IMR-90 (cell line): ENCODE measurements around the gene DHRS13. TPM values are rescaled to one million over a fixed set of nuclear protein-coding genes. Genes with fewer than 3 reads are reported as not detected.
A peak's percentile ranks its signal among the peaks of the same experiment; 100 is the strongest.

Experiments used
- ATAC-seq: fragments of 200-7000 bp; cut with Tn5 transposase; 2 replicates; pipeline ENCODE4 v1.9.1; 2020; ENCODE audit warnings: low read depth, mild to moderate bottlenecking, moderate library complexity
- BruUV-seq: library from RNA; stranded (reverse); fragments of 400-500 nt; replicated peaks from 2 replicates; lab custom pipeline; 2021; lab: Mats Ljungman, UMichigan
- CTCF ChIA-PET: fragments of 300-600 bp; formaldehyde crosslinking; extraction: SDS; loops from one replicate; lab custom pipeline; 2021; ENCODE audit warnings: antibody characterized with exemption; lab: Yijun Ruan, JAX
- POLR2A ChIA-PET: fragments of 300-600 bp; sonication (Branson Sonifier 250); formaldehyde crosslinking; loops from one replicate; lab custom pipeline; 2022; ENCODE audit warnings: antibody characterized with exemption; ENCODE audit not compliant: unreplicated experiment; lab: Charles Lee
- DNase-seq: peaks from one replicate; pipeline ENCODE4 v3.0.0; 2013
- H2AFZ ChIP-seq: replicated peaks from 2 replicates; pipeline ENCODE3; 2013; ENCODE audit warnings: low read length, mild to moderate bottlenecking; ENCODE audit not compliant: poor library complexity
- H2AK5ac ChIP-seq: 2 replicates; pipeline ENCODE4 v1.6.1; 2013; ENCODE audit warnings: low read depth, low read length, inconsistent platforms
- H2AK9ac ChIP-seq: replicated peaks from 2 replicates; pipeline ENCODE3; 2013; ENCODE audit warnings: mild to moderate bottlenecking, low read depth, low read length, moderate library complexity; ENCODE audit not compliant: poor library complexity
- H2BK120ac ChIP-seq: 2 replicates; pipeline ENCODE4 v1.6.1; 2013; ENCODE audit warnings: low read depth, low read length, inconsistent platforms
- H2BK15ac ChIP-seq: 3 replicates; pipeline ENCODE4 v1.6.1; 2013; ENCODE audit warnings: low read depth, low read length, inconsistent platforms
- H2BK20ac ChIP-seq: 2 replicates; pipeline ENCODE4 v1.6.1; 2013; ENCODE audit warnings: low read depth, mild to moderate bottlenecking, inconsistent platforms, low read length, moderate library complexity
- H2BK5ac ChIP-seq: 2 replicates; pipeline ENCODE4 v1.6.1; 2013; ENCODE audit warnings: mild to moderate bottlenecking, low read depth, low read length, inconsistent platforms; ENCODE audit not compliant: poor library complexity, severe bottlenecking
- H3K14ac ChIP-seq: replicated peaks from 2 replicates; pipeline ENCODE4 v1.6.1; 2013; ENCODE audit warnings: low read depth, low read length, inconsistent platforms
- H3K18ac ChIP-seq: 2 replicates; pipeline ENCODE4 v1.6.1; 2013; ENCODE audit warnings: low read depth, low read length, control low read depth
- H3K23ac ChIP-seq: 2 replicates; pipeline ENCODE4 v1.6.1; 2013; ENCODE audit warnings: low read depth, low read length, inconsistent platforms
- H3K27ac ChIP-seq: 2 replicates; pipeline ENCODE4 v1.5.1; 2013; ENCODE audit warnings: mild to moderate bottlenecking, control low read depth, low read length; ENCODE audit not compliant: insufficient read depth
- H3K27me3 ChIP-seq: 2 replicates; pipeline ENCODE4 v1.6.1; 2013; ENCODE audit warnings: low read length; ENCODE audit not compliant: control insufficient read depth, insufficient read depth
- H3K36me3 ChIP-seq: 2 replicates; pipeline ENCODE4 v1.6.1; 2013; ENCODE audit warnings: low read length, mixed read lengths; ENCODE audit not compliant: control insufficient read depth, insufficient read depth
- H3K4ac ChIP-seq: 2 replicates; pipeline ENCODE4 v1.6.1; 2013; ENCODE audit warnings: low read depth, low read length, inconsistent platforms
- H3K4me1 ChIP-seq: 2 replicates; pipeline ENCODE4 v1.6.1; 2013; ENCODE audit warnings: low read length, mixed read lengths; ENCODE audit not compliant: control insufficient read depth, insufficient read depth
- H3K4me2 ChIP-seq: 2 replicates; pipeline ENCODE4 v1.6.1; 2013; ENCODE audit warnings: low read depth, mild to moderate bottlenecking, control low read depth, low read length, moderate library complexity
- H3K4me3 ChIP-seq: 2 replicates; pipeline ENCODE4 v1.5.1; 2013; ENCODE audit warnings: low read depth, mild to moderate bottlenecking, control low read depth, low read length, moderate library complexity; ENCODE audit not compliant: insufficient read depth
- H3K56ac ChIP-seq: 2 replicates; pipeline ENCODE4 v1.6.1; 2013; ENCODE audit warnings: low read length, inconsistent platforms; ENCODE audit not compliant: insufficient read depth; ENCODE audit errors: extremely low read depth
- H3K79me1 ChIP-seq, 2 experiments: 2 replicates each; pipeline ENCODE4 v1.6.1; 2013; ENCODE audit warnings: low read length in 2 of 2, inconsistent platforms in 1 of 2, low read depth in 1 of 2
- H3K9ac ChIP-seq: 2 replicates; pipeline ENCODE4 v1.6.1; 2013; ENCODE audit warnings: low read depth, low read length, control low read depth
- H3K9me1 ChIP-seq: 2 replicates; pipeline ENCODE4 v1.6.1; 2013; ENCODE audit warnings: low read length, inconsistent platforms; ENCODE audit not compliant: insufficient read depth
- H3K9me3 ChIP-seq: 2 replicates; pipeline ENCODE4 v1.6.1; 2013; ENCODE audit warnings: low read length; ENCODE audit not compliant: control insufficient read depth, insufficient read depth
- H4K20me1 ChIP-seq: 2 replicates; pipeline ENCODE4 v1.6.1; 2013; ENCODE audit warnings: low read length, inconsistent platforms; ENCODE audit not compliant: insufficient read depth
- H4K5ac ChIP-seq: 2 replicates; pipeline ENCODE4 v1.6.1; 2013; ENCODE audit warnings: mild to moderate bottlenecking, low read depth, low read length, control low read depth
- H4K8ac ChIP-seq, 2 experiments: 2 replicates each; pipeline ENCODE4 v1.6.1; 2013; ENCODE audit warnings: low read depth in 2 of 2, low read length in 2 of 2, control low read depth in 1 of 2, inconsistent platforms in 1 of 2
- H4K91ac ChIP-seq: 2 replicates; pipeline ENCODE4 v1.6.1; 2013; ENCODE audit warnings: low read depth, low read length, inconsistent platforms; ENCODE audit not compliant: insufficient read depth
- MAFK ChIP-seq: IDR thresholded peaks from 2 replicates; pipeline ENCODE4 v1.6.1; 2012; ENCODE audit warnings: low read depth, low read length, improper control_type of control experiment
- WGBS, 2 experiments: methylation state at CpG; one replicate each; pipeline versions ENCODE4 v1.1.5 to v1.1.7; 2013; ENCODE audit warnings: missing lambda C conversion rate in 2 of 2; ENCODE audit not compliant: insufficient read length in 1 of 2; ENCODE audit errors: extremely low coverage in 2 of 2; 5-methylcytosine and 5-hydroxymethylcytosine counted together
- dilution Hi-C: fragments of 300-500 bp; cut with HindIII; formaldehyde crosslinking; loops from one replicate; pipeline ENCODE4 v1.14.3; 2018; ENCODE audit warnings: low sequenced_read_pairs; ENCODE audit not compliant: unreplicated experiment
- in situ Hi-C: fragments of 300-500 bp; cut with MboI; formaldehyde crosslinking; loops from 3 replicates; pipeline ENCODE4 v1.14.3; 2019; ENCODE audit warnings: low sequenced_read_pairs, inconsistent platforms, mixed read lengths
- intact Hi-C: fragments of 100-400 bp; cut with micrococcal nuclease; formaldehyde crosslinking; loops from 2 replicates; pipeline ENCODE4 v1.10.0; 2022
- polyA plus RNA-seq, 3 experiments: library from polyadenylated mRNA; depleted of rRNA; stranded (reverse); fragments of >200 nt; gene quantifications; 2 replicates each; pipeline ENCODE4 v1.2.3, GENCODE V29; 2012; ENCODE audit warnings: low replicate concordance in 1 of 3
- total RNA-seq: library from RNA; depleted of rRNA; stranded (reverse); fragments of >200 nt; gene quantifications from 2 replicates; pipeline ENCODE4 v1.2.3, GENCODE V29; 2012
- TF ChIP-seq, protein P1 (sequence below): conservative IDR thresholded peaks from 2 replicates; pipeline ENCODE4 v1.5.1; 2012; ENCODE audit warnings: mild to moderate bottlenecking, low read depth, low read length, improper control_type of control experiment
- TF ChIP-seq, protein P2 (sequence below): fragments of 150-350 bp; IDR thresholded peaks from 2 replicates; pipeline ENCODE4 v1.6.1; 2016; ENCODE audit warnings: low read depth, mild to moderate bottlenecking, low read length, moderate library complexity, borderline replicate concordance

Gene DHRS13
- total and polyA plus RNA-seq, 2 of the 4 experiments (the other 2 are of a cell fraction): 2.7 to 3.9 TPM

DNA sequence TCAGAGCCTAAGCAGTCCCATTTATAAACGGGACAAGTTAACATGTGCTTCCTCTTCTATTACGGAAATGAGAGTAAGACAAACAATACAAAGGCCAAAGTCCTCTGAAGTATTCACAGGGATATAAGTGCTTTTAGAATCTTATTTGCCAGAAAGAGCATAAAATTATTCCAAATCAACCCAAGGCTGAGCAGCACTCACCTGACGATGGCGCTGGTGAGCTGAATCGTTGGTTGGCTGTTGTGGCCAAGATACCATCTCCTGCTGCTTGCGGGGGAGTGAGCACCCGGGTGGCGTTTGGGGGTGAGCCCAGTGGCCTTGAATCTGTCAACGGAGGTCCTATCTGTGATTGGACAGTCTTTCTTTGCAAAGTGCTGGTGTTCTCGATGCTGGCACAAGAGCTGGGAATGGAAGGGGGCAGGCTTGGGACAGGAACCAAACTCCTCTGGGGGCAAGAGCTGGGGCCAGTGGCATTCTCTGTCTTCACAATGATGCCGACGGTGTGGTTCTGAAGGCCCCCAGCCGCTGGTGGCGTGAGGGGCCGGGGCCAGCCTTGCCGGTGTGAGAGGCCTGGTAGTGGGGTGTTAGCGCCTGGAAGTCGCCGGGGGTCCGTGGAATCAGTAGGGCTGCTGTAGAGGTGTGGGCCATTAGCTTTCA, 9.5 kb upstream of the DHRS13 start:
- 93% methylated on average over 9 of the region's 20 CpGs; no CpG with 5 or more reads in 1 of the 2 experiments for WGBS, 2 experiments
- Histone ChIP-seq H2BK20ac (no peak overlapping the region), H4K20me1 (peaks cover 41% of the 10 kb centered on the region; the same call in 1 of the 2 replicates), H3K4me1 (peaks cover 16% of the 10 kb centered on the region), H3K79me1 (peaks cover 27 to 63% of the 10 kb centered on the region in 2 experiments), H2AFZ (no peak overlapping the region), H3K18ac (no peak overlapping the region), H3K23ac (no peak overlapping the region), H3K56ac (no peak overlapping the region), H3K14ac (no peak overlapping the region), H2BK5ac (no peak overlapping the region), H2AK9ac (no peak overlapping the region), H2BK15ac (no peak overlapping the region), H3K4me3 (no peak overlapping the region), H4K5ac (no peak overlapping the region), H3K9ac (no peak overlapping the region), H3K4ac (no peak overlapping the region), H3K27me3 (no peaks in the 10 kb centered on the region), H2BK120ac (no peak overlapping the region), H4K91ac (no peak overlapping the region), H3K4me2 (no peak overlapping the region), H2AK5ac (no peak overlapping the region), H3K9me3 (no peaks in the 10 kb centered on the region), H3K27ac (no peak overlapping the region), H3K36me3 (peaks cover 74% of the 10 kb centered on the region), H4K8ac (no peak overlapping the region), H3K9me1 (peaks cover 9% of the 10 kb centered on the region)
- DNase-seq (no peak), ATAC-seq (no peak)
- ChIA-PET CTCF (interaction anchor here (1.0 kb wide), 1 partner anchor 186 kb away, joined by 3 read pairs; no protein-coding TSS in a partner anchor), POLR2A (no interaction called here)
- in situ Hi-C loops: no loop called here
- dilution Hi-C loops: no loop called here
- no peak for TF ChIP-seq MAFK
- TF ChIP-seq, protein P1, sequence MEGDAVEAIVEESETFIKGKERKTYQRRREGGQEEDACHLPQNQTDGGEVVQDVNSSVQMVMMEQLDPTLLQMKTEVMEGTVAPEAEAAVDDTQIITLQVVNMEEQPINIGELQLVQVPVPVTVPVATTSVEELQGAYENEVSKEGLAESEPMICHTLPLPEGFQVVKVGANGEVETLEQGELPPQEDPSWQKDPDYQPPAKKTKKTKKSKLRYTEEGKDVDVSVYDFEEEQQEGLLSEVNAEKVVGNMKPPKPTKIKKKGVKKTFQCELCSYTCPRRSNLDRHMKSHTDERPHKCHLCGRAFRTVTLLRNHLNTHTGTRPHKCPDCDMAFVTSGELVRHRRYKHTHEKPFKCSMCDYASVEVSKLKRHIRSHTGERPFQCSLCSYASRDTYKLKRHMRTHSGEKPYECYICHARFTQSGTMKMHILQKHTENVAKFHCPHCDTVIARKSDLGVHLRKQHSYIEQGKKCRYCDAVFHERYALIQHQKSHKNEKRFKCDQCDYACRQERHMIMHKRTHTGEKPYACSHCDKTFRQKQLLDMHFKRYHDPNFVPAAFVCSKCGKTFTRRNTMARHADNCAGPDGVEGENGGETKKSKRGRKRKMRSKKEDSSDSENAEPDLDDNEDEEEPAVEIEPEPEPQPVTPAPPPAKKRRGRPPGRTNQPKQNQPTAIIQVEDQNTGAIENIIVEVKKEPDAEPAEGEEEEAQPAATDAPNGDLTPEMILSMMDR: peak; percentile 14; the same call in 1 of the 2 replicates
- TF ChIP-seq, protein P2, sequence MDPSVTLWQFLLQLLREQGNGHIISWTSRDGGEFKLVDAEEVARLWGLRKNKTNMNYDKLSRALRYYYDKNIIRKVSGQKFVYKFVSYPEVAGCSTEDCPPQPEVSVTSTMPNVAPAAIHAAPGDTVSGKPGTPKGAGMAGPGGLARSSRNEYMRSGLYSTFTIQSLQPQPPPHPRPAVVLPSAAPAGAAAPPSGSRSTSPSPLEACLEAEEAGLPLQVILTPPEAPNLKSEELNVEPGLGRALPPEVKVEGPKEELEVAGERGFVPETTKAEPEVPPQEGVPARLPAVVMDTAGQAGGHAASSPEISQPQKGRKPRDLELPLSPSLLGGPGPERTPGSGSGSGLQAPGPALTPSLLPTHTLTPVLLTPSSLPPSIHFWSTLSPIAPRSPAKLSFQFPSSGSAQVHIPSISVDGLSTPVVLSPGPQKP: no peak
- no TSS peak for BruUV-seq
- intact Hi-C loops: no loop called here
